Measurements from ENCODE around the gene MMP8.
"Not testable (repeated sequence)": the region's sequence is repeated elsewhere in the genome, so short reads cannot be mapped to it uniquely, and the experiment has no call there.

Gene MMP8, protein sequence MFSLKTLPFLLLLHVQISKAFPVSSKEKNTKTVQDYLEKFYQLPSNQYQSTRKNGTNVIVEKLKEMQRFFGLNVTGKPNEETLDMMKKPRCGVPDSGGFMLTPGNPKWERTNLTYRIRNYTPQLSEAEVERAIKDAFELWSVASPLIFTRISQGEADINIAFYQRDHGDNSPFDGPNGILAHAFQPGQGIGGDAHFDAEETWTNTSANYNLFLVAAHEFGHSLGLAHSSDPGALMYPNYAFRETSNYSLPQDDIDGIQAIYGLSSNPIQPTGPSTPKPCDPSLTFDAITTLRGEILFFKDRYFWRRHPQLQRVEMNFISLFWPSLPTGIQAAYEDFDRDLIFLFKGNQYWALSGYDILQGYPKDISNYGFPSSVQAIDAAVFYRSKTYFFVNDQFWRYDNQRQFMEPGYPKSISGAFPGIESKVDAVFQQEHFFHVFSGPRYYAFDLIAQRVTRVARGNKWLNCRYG

GRCh38 chr11:102724904-102725500 lies at the start of gene MMP8:
Gene MMP8 (minus strand): TSS chr11:102724954. CDS start chr11:102724855, 99 bp downstream.
- no peak for DNase-seq

DNA sequence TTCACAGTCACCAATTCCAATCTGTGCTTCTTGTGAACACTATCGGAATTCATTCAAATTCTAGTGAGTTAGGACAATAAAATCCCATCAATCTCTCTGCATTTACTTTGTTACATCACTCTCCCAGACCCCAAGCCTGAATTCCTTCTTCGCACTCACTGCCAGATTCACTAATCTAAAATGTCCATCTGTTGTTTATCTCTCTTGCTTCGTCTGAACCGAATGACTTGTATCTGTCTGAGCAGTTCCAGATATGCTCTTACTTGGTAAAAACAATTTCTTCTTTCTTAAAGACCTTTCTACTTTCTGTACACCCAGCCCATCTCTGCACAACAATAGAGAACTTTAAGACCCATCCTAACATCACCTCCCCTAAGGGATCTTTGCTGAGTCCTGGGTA lies 48.6 kb upstream of the MMP8 start:
- no peak for DNase-seq

- no peak for DNase-seq
Measured at GRCh38 chr11:102771351-102771750, 46.6 kb upstream of the MMP8 start.

- no peak for DNase-seq
Measured at GRCh38 chr11:102770191-102770590, 45.4 kb upstream of the MMP8 start.

DNA sequence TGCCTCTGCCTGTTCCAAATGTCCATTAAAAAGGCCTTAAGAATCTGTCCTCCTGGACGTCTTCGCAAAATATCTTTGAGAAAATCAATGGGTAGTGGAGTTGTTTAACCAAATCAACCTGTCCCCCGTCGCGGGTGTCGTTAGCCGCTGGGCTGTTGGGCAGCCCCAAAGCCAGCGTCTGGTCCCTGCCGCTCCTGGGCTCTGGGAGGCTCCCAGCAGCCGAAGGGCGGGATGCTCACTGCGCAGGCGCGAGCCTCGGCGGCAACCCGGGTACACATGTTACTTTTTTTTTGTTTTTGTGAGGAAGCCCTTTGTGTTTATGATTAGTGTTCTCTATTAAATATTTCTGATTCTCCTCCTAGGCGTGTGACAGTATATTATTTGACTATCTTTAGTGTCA lies 43.0 kb upstream of the MMP8 start:
- no peak for DNase-seq

GRCh38 chr11:102763440-102763839 lies 38.7 kb upstream of the MMP8 start:
- no peak for DNase-seq

- no peak for DNase-seq
Measured at GRCh38 chr11:102762361-102762767, 37.6 kb upstream of the MMP8 start.

DNA sequence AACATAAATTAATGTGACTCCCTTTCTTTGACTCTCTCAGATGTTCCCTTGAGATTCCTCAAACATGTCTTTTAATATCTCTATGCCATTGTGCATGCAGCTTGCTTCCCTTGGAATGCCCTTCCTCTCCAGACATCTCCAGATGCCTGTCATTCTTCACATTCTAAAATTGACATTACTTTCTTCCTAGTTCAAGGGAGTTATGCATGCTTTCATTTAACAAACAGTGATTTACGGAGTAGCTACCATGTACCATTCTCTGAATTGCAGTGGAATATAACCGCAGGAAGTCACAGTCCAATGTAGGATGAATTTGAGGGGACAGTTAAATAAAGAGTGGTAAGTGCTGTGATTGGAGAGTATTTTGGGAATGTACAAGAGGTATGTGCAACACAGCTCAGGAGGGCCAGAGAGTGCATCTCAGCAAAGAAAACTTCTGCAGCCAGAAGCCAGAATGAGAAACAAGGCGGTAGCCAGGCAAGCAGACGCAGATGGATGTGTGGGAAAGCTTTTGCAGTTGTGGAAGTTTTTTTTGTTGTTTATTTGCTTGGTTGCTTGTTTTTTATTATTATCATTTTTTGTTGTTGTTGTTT lies 37.0 kb upstream of the MMP8 start:
- no peak for DNase-seq

GRCh38 chr11:102760344-102761035 lies 35.7 kb upstream of the MMP8 start:
- DNase-seq = no peak

DNA sequence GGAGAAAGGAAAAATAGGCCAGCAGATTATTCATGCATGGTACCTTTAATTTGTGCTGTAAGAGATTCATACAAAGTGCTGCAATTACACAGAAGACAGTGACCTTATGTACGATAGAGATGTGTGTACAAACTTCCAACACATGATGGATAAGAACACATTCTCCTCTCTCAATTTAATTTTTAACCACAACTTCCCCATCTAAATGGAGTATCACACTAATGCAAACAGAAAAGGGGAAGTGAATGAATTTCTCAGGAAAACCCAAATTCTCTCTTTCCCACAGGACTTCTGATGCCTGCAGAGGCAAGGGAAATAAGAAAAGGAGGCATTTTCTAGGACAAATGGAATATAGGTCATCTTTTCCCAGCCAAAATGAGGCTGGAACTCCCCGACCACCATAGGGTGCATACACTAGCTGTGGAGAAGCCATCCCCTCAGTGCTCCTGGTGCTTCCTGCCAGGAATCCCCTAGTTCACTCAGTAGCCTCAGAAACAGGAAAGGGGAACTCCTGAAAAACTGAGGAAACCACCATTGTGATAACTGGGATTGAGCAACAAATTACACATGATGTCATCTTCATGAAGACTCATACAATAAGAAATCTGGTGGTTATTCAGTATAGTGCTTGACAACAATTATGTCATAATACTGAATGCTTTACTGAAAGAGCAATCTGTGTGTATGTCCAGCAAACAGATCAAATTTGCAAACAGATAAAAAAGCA lies 33.2 kb upstream of the MMP8 start:
- no peak for DNase-seq

DNA sequence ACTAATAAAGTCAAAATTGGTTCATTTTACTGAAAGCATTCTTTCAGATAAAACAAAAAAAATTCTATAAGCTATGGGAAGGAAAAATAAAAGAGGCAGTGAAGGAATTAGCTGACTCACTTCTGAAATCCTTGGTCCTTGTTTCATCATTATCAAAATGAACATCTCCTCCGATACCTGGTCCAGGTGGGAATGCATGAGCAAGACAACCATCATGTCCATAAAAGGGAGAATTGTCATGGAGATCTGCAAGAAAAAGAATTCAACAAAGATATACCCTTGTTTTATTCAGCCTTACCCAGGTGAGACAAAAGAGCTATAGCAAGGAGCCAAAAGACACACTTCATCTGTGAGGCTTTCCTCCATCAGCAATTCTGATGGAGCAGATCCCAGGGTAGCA lies 28.5 kb upstream of the MMP8 start:
- no peak for DNase-seq

DNA sequence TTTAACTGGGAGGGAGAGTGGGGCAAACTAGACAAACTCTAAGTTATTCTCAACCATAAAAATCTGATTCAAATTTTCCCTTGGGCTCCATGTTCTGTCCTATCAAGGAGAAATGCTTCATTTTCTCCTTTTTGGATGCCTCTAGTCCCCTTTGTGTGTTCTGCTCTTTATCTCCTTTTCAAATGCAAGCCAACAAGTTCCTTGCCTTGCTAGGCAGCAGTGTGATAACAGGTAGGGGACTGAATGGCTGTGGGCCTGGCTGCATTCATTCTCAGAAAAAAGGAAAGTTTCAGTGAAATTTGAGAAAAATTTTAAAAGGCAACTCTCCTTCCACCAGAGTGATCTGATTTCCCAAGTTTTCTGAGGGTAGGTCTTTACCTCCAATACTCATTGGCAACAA lies 26.9 kb upstream of the MMP8 start:
- DNase-seq = no peak

- no peak for DNase-seq
Measured at GRCh38 chr11:102749101-102749722, 24.5 kb upstream of the MMP8 start.

DNA sequence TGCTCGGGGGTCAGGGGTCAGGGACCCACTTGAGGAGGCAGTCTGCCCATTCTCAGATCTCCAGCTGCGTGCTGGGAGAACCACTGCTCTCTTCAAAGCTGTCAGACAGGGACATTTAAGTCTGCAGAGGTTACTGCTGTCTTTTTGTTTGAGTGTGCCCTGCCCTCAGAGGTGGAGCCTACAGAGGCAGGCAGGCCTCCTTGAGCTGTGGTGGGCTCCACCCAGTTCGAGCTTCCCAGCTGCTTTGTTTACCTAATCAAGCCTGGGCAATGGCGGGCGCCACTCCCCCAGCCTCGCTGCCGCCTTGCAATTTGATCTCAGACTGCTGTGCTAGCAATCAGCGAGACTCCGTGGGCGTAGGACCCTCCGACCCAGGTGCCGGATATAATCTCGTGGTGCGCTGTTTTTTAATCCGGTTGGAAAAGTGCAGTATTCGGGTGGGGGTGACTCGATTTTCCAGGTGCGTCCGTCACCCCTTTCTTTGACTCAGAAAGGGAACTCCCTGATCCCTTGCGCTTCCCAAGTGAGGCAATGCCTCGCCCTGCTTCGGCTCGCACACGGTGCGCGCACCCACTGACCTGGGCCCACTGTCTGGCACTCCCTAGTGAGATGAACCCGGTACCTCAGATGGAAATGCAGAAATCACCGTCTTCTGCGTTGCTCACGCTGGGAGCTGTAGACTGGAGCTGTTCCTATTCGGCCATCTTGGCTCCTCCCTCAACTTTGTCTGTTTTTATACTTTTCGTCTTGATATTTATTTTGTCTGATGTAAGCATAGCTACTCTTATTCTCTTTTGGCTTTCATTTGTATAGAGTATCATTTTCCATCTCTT lies 22.2 kb upstream of the MMP8 start:
- not testable (repeated sequence) for DNase-seq

- no peak for DNase-seq
Measured at GRCh38 chr11:102734650-102735049, 9.9 kb upstream of the MMP8 start.

GRCh38 chr11:102733232-102733875 lies 8.6 kb upstream of the MMP8 start:
- DNase-seq = no peak

- not testable (repeated sequence) for DNase-seq
Measured at GRCh38 chr11:102730944-102731343, 6.2 kb upstream of the MMP8 start.

DNA sequence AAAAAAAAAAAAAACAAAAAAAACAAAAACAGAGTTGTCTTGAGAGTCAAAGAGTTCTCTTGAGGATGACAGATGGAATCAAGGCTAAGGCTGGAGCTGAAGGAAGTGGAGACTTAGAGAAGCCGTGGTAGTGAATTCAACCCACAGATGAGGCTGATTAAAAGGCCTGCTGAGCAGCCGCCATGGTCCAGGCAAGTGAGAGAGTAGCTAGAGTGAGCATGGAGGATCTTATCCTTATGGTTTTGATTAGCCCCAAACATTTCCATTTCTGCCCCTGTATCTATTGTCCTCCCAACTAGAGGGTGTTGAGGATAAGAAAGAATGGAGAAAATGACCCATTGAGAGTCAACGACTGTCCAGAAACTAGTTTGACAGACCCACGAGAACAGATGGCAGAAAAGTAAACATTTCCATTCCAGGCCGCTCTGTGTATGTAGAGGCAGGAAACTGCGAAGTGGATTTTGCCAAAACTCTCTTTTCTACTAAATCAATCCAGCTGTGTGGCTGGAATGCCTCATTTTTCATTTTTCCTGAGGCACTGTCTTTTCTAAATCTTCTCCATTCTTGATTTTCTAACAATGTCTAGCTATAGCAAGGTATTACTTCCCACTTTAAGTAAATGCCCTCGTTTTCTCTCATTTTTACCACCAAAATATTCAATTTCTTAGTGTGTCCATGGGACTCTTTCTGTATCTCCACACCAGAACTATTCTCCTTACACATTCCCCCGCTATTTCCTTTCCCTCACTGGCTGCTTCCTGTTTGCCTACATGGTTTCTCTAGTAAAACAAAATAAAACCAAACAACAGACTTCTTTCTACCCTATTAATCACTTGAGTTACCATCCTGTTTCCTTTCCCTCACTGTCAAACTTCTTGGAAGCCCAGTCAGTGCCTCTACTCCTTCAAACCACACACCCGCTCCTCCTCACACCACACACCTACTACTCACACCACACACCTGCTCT lies 5.4 kb upstream of the MMP8 start:
- DNase-seq = no peak

DNA sequence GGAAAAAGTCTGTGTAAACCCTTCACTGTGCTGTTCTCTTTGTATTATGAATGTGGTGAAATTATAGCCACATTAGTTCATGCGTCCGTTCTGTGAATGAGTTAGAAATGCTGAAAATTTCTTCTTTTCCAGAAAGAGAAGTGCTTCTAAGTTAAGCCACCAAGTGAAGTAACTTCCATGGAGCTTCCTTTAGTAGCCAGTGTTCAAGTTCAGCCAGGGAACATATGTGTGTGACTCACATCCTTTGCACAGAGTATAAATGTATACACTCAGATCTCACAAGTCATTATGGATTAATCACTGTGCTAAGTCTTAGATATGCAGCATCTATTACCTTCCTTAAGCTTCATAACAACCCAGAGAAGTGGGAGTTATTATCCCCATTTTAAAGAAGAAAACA lies 3.1 kb upstream of the MMP8 start:
- no peak for DNase-seq

DNA sequence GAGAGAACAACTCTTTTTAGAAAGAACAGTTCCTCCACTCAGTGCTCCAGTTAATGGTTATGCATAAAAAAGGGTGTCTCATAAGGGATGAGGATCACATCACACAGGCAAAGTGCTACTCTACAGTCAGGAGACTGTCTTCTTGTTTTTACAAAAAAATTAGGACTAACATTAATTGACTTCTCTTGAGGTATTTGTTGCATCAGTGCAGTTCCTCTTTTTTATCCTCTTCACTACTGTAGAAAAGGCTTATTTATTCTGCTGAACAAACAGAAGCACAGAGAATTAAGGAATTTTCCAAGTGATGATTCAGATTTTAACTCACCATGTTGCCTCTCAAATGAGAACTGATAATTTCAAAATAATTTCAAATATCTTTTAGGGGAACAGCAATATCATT lies 1.9 kb downstream of the MMP8 start:
- DNase-seq = no peak
